ENCODE data around the gene CNGA2.

GRCh38 chrX:151745651-151746050 is 11.1 kb downstream of the CNGA2 start:
- no peak for TF ChIP-seq CTCF (IDR thresholded peaks at IDR 0.05; ENCODE audit: insufficient read depth, low read length, poor library complexity, severe bottlenecking)
- no peak for TF ChIP-seq EZH2phosphoT487 (conservative IDR thresholded peaks at IDR 0.05; ENCODE audit: low read length)
